Retinal pigment epithelial cell (primary cell): ENCODE measurements around the gene FAM50A.

Experiments used
- DNase-seq: peaks from one replicate; pipeline ENCODE4 v3.0.0-alpha.2; 2010; ENCODE audit warnings: low read depth
- H3K4me3 ChIP-seq: 2 replicates; pipeline ENCODE4 v1.5.1; 2011; ENCODE audit warnings: mild to moderate bottlenecking, low read length, control low read depth, moderate library complexity
- TF ChIP-seq, protein P1 (sequence below): conservative IDR thresholded peaks from 2 replicates; pipeline ENCODE4 v1.5.1; 2011; ENCODE audit warnings: low read depth, low read length, control low read depth, inconsistent platforms

FAM50A gene

DNA sequence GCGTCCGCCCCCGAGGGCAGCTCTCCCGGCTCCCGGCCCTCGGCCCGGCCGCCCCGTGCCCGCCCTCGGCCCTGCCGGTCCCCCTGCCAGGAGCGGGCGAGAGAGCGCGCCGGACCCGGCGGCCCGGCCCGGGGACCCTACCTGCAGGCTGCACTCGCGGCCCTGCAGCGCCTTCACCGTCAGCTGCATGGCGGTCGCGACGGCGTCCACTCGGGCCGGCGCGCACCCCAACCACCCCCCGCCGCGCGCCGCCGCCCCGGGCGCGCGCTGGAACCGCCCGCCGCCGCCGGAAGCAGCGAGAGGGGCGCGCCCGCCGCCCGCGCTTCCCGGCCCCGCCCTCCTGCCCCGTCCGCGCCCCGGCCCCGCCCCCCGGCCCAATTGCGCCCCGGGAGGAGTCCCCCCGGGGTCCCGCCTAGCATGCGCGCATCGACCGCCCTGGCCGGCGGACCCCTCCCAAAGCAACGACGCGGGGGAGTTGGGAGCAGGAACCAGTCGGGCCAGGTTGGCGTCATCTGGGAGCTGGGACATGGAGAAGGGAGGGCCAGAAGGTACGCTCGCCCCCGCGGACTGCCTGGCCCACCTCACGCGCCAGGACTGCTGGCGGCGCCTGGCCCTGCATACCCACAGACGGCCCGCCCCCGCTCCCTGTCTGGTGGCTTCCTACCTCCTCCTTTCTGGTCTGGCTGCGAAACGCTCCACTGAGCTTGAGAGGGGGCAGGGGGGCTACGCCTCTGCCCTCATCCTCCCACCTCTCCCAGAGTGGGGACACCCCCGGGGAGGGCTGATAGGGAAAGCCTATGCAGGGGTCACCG lies 42.7 kb downstream of the FAM50A start, which contains the start of gene UBL4A:
UBL4A (minus strand) TSS at position 220 of the 812 bp plus-strand sequence; CDS start at position 189, 31 bp downstream.
- TF ChIP-seq, protein P1, sequence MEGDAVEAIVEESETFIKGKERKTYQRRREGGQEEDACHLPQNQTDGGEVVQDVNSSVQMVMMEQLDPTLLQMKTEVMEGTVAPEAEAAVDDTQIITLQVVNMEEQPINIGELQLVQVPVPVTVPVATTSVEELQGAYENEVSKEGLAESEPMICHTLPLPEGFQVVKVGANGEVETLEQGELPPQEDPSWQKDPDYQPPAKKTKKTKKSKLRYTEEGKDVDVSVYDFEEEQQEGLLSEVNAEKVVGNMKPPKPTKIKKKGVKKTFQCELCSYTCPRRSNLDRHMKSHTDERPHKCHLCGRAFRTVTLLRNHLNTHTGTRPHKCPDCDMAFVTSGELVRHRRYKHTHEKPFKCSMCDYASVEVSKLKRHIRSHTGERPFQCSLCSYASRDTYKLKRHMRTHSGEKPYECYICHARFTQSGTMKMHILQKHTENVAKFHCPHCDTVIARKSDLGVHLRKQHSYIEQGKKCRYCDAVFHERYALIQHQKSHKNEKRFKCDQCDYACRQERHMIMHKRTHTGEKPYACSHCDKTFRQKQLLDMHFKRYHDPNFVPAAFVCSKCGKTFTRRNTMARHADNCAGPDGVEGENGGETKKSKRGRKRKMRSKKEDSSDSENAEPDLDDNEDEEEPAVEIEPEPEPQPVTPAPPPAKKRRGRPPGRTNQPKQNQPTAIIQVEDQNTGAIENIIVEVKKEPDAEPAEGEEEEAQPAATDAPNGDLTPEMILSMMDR: no peak
- H3K4me3 ChIP-seq: peak within 1 kb of the TSS; percentile 47
- peak; percentile 32 for DNase-seq

DNA sequence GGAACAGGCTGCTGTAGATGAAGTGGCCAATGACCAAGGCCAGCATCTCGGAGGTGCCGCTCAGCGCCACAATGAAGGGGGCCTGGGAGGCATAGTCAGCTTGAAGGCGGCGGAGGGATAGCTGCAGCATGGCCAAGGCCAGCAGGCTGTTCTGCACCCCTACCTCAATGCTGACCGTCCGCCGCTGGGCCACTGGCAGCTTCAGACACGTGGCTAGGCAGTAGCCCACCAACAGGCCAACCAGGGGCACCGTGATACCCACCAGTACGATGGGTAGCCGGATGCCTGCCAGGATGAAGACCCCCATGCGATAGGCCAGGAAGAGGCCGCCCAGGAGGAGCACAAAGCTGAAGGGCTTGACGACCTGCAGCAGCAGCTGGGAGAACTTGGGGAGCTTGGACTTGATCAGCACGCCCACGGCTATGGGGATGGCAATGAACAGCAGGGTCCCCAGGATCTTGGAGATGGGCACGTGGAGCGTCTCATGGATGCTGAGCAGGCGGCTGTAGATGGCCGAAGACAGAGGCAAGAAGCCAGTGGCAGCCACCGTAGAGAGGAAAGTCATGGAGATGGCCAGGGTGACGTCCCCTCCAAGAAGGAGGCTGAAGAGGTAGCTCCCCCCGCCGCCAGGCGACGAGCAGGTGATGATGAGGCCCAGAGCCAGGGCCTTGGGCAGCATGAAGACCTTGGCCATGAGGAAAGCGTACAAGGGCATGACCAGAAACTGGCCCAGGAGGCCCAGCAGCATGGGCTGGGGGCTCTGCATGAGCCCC lies 43.8 kb downstream of the FAM50A start:
- H3K4me3 ChIP-seq: no peak overlapping the region
- TF ChIP-seq, protein P1: no peak

DNA sequence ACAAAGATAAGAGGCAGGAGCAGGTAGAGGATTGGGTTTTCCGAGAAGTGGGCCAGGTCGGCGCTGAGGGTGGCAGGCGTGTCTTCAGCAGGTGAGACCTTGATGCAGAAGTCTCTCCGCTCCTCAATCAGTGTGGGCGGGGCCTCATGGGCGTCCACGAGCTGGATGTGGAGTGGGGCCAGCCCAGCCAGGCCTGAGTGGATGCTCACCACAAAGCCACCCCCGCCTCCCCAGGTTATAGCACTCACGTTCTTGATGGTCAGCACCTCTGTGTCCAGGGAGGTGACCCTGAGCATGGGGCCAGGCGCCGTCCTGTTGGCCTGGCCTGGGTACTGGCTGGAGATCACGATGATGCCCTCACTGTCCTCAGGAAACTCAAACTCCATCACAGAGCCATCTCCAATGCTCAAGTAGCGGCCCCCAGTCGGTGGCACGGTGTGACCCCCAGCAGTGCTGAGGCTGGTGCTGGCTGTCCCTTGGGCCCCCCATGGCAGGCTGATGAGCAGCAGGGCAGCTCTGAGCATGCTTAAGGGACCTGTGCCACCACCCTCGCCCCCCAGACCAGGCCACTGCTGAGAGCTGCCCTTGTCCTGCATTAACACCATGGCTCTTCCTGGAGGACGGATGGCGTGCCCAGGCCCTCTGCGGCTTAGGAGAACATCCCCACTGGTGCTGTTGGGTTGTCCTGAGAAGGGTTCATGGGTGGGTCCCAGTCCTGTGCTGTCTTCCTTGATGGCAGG lies 44.6 kb downstream of the FAM50A start:
- no peak for DNase-seq
- no peak overlapping the region for H3K4me3 ChIP-seq
- TF ChIP-seq, protein P1: no peak

More for the DNA sequence above, 43.8 kb downstream of the FAM50A start:
- no peak for DNase-seq

DNA sequence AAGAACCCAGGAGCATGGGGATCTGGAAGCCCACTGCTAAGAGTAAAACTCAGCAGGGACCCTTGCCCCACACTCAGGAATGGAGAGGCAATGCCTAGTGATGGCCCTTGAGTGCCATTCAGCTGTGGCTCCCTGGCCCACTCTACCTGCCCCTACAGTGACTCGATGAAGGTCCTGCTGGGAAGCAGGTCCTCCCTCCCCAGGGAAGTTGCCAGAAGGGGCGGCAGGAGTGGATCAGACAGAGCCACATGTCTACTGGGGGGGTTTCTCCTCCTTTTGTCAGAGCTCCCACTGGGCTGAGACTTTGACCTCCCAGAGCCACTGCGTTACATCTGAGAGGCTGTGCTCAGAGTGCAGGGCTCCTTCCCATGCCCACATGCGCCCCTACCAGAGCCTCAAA lies 45.2 kb downstream of the FAM50A start:
- DNase-seq: no peak
- TF ChIP-seq, protein P1: no peak
- H3K4me3 ChIP-seq: no peak overlapping the region

DNA sequence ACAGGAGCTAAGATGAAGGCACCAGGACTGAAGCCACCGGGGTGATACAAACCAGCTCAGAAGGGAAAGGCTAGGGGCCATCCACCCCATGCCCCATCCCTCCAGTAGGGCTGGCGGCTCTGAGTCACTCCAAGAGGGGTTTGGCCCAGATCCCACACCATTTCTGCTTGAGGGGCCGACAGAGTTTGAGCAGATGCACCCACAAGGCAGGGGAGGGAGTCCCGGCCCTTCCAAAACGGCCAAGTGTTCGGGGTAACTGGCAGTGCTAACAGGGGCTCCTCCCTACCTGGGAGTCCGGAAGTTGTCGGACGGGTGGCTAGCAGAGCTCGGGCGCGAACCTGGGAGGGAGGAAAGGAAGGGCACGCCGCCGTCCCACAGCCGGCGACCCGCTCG lies 46.1 kb downstream of the FAM50A start:
- peak overlapping the region; percentile 57 for H3K4me3 ChIP-seq
- DNase-seq: no peak
- TF ChIP-seq, protein P1: no peak

DNA sequence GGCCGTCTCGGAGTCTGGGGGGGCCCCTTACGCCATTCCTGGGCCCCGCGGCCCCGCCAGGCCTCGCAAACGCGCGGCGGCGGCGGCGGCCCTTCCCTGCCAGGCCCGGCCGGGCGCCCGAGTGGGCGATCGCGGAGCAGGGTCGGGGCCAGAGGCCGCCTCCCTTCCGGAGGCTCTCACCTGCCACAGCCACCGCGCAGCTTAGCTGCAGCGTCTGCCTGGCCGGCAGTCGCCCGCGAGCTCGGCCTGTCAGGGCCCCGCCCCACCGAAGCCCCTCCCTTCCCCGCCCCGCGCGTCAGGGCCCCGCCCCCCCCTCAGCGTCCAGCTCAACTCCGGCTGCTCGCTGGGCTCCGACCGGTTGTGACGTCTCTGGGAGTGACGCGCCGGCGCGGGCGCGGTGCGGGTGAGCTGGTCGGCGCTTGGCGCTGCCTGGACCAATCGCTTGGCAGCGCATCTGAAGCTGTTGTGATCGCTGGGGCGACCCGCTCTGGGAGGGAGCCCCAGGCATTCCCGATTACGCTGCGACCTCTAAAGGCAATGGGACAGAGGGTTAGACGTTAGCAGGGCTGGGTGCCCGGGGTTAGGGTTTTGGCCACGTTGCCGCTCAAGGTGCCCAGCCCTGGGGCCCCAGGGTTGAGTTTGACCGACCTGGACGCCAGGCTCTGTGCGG lies 46.6 kb downstream of the FAM50A start, which contains the start of gene SLC10A3:
SLC10A3 (minus strand) TSS at position 216 of the 670 bp plus-strand sequence. CDS start 1,689 bp downstream, outside the sequence.
- peak within 1 kb of the TSS; percentile 61 for H3K4me3 ChIP-seq
- TF ChIP-seq, protein P1: peak; percentile 1
- DNase-seq: peak; percentile 84
